Adrenal gland (tissue), 12 donors: ENCODE results near the gene TEDC2. TPM values are rescaled to one million over a fixed set of nuclear protein-coding genes. Genes with fewer than 3 reads are reported as not detected.

Experiments
- DNase-seq, 7 donors: peaks; one replicate each; pipeline ENCODE4 v3.0.0-alpha.2; 2019 to 2020
- H3K27ac ChIP-seq, 5 donors: fragments of 200-600 bp; sonication (generic) in 4 of 5; 1 replicate in 3 of 5; 2 replicates in 2 of 5; pipeline versions ENCODE4 v1.5.1 to v1.8.0; 2016 to 2020; ENCODE audit warnings: mild to moderate bottlenecking in 1 of 5
- H3K27me3 ChIP-seq: fragments of 200-600 bp; 2 replicates; pipeline ENCODE4 v1.8.0; 2021
- H3K36me3 ChIP-seq, 2 donors: fragments of 200-600 bp; replicated peaks in 1 of 2; 1 replicate in 1 of 2; 2 replicates in 1 of 2; pipeline versions ENCODE4 v1.5.1 to v1.8.0; 2018 to 2022
- H3K4me1 ChIP-seq, 2 donors: fragments of 200-600 bp; replicated peaks in 1 of 2; 1 replicate in 1 of 2; 2 replicates in 1 of 2; pipeline versions ENCODE4 v1.5.1 to v1.8.0; 2018 to 2021
- H3K4me3 ChIP-seq, 4 donors: fragments of 200-600 bp; sonication (generic) in 3 of 4; one replicate each; pipeline ENCODE4 v1.5.1; 2016 to 2018
- H3K9me3 ChIP-seq, 3 donors: fragments of 200-600 bp; sonication (generic) in 1 of 3; replicated peaks in 1 of 3; 1 replicate in 2 of 3; 2 replicates in 1 of 3; pipeline versions ENCODE4 v1.5.1 to v1.8.0; 2016 to 2021
- CTCF ChIP-seq, 6 experiments: fragments of 450-650 bp in 4 of 6; fragments of 200-600 bp in 2 of 6; sonication (generic) in 1 of 6; IDR thresholded peaks; 1 replicate in 5 of 6; 2 replicates in 1 of 6; pipeline versions ENCODE4 v1.5.1 to v1.8.0; 2016 to 2021; ENCODE audit warnings: antibody characterized with exemption in 6 of 6, mild to moderate bottlenecking in 2 of 6, moderate library complexity in 1 of 6
- POLR2A ChIP-seq, 2 donors: fragments of 450-650 bp; IDR thresholded peaks; one replicate each; pipeline ENCODE4 v1.6.1; 2017; ENCODE audit warnings: antibody characterized with exemption in 2 of 2, mild to moderate bottlenecking in 2 of 2, moderate library complexity in 1 of 2
- WGBS, 4 donors: extraction: QIAGEN DNeasy Blood & Tissue Kit in 2 of 4; methylation state at CpG; one replicate each; pipeline versions ENCODE4 v1.1.5 to v1.1.7; 2013 to 2017; 5-methylcytosine and 5-hydroxymethylcytosine counted together
- intact Hi-C, 2 donors: fragments of 100-400 bp; cut with DNase I; formaldehyde crosslinking; loops; one replicate each; pipeline versions ENCODE4 v1.14.1 to v1.15.0; 2022 to 2023
- polyA plus RNA-seq, 3 donors: library from polyadenylated mRNA; stranded (reverse); fragments of 200-250 nt in 2 of 3; fragments of 350-450 nt in 1 of 3; fragmentation: Illumina TruSeq in 1 of 3; extraction: RNeasy Lipid Tissue Mini Kit (QIAGEN cat#74804) in 1 of 3; gene quantifications; one replicate each; pipeline ENCODE4 v1.2.3, GENCODE V29; 2013 to 2014
- total RNA-seq, 9 donors: library from RNA; depleted of rRNA in 4 of 9; stranded (reverse); fragments of >200 nt in 4 of 9; fragments of 120-200 nt in 1 of 9; fragmentation: NEBNext Ultra II Directional in 1 of 9; extraction: Animal tissue kit (Norgen Biotek cat#: 25700) in 1 of 9; gene quantifications; one replicate each; pipeline versions ENCODE4 v1.1.0 to v1.2.4, GENCODE V29; 2013 to 2023
- donor health status: healthy with polysubstance abuse.
- donor health status: Bipolar disorder and iron deficiency.
- donor health status: DM: yes; HTN: yes; CAD: no.
- donor health status: DM: no; HTN: no; CAD: no.
- donor health status: DM: no; HTN: no; CAD: no.
- donor health status: DM: yes; HTN: yes; CAD: no.

TEDC2 gene
- total and polyA plus RNA-seq, 12 donors: 0.33 to 8.6 (median 1.6) TPM

- TF ChIP-seq CTCF (IDR thresholded peaks at IDR 0.05): no peak
- TF ChIP-seq POLR2A (IDR thresholded peaks at IDR 0.05): no peak
These were observed 29.7 kb downstream of the TEDC2 start for GRCh38 chr16:2489581-2489980.

GRCh38 chr16:2490190-2491105 is 30.5 kb downstream of the TEDC2 start:
- Histone ChIP-seq H3K4me3 (no peak overlapping the region), H3K9me3 (no peaks in the 10 kb centered on the region), H3K4me1 (no peaks in the 10 kb centered on the region), H3K27me3 (no peaks in the 10 kb centered on the region), H3K36me3 (no peaks in the 10 kb centered on the region), H3K27ac (no peak overlapping the region)
- no peak for DNase-seq
- 82 to 93% (median 91%) methylated on average over 21 to 23 of the region's 23 CpGs for WGBS, 4 donors
- intact Hi-C loops: loop anchor here (10.0 kb wide), 2 partner anchors 156 to 196 kb away; no protein-coding TSS in a partner anchor
- TF ChIP-seq POLR2A (IDR thresholded peaks at IDR 0.05) (no peak), CTCF (IDR thresholded peaks at IDR 0.05) (no peak)

More at GRCh38 chr16:2489581-2489980, 29.7 kb downstream of the TEDC2 start:
- no peak overlapping the region for H3K27ac ChIP-seq
- no peaks in the 10 kb centered on the region for H3K9me3 ChIP-seq
- intact Hi-C loops: no loop called here
- no peak for DNase-seq
- 91 to 97% (median 94%) methylated on average over 11 to 16 of the region's 16 CpGs for WGBS, 4 donors
- H3K4me1 ChIP-seq: no peaks in the 10 kb centered on the region
- no peak overlapping the region for H3K4me3 ChIP-seq
- no peaks in the 10 kb centered on the region for H3K27me3 ChIP-seq
- no peaks in the 10 kb centered on the region for H3K36me3 ChIP-seq

GRCh38 chr16:2492292-2492691 is 32.4 kb downstream of the TEDC2 start:
- DNase-seq: no peak
- TF ChIP-seq POLR2A (IDR thresholded peaks at IDR 0.05): no peak
- no peak for TF ChIP-seq CTCF (IDR thresholded peaks at IDR 0.05)
- Histone ChIP-seq H3K4me3 (no peak overlapping the region), H3K27ac (no peak overlapping the region), H3K27me3 (no peaks in the 10 kb centered on the region), H3K36me3 (peaks cover 0 to 9% of the 10 kb centered on the region in 2 donors), H3K9me3 (no peaks in the 10 kb centered on the region), H3K4me1 (peaks cover 0 to 4% of the 10 kb centered on the region in 2 donors)
- 82 to 93% (median 90%) methylated on average over 10 to 13 of the region's 13 CpGs for WGBS, 4 donors
- intact Hi-C loops: loop anchor here (10.0 kb wide), 2 partner anchors 157 to 197 kb away; no protein-coding TSS in a partner anchor

- 86 to 93% (median 89%) methylated on average over 5 to 6 of the region's 6 CpGs for WGBS, 4 donors
- intact Hi-C loops: loop anchor here (10.0 kb wide), 2 partner anchors 159 to 199 kb away; no protein-coding TSS in a partner anchor
- Histone ChIP-seq H3K27ac (no peak overlapping the region), H3K36me3 (peaks cover 0 to 9% of the 10 kb centered on the region in 2 donors), H3K4me3 (no peak overlapping the region), H3K4me1 (peaks cover 0 to 15% of the 10 kb centered on the region in 2 donors), H3K9me3 (no peaks in the 10 kb centered on the region), H3K27me3 (no peaks in the 10 kb centered on the region)
- DNase-seq: no peak
- TF ChIP-seq CTCF (IDR thresholded peaks at IDR 0.05) (no peak), POLR2A (IDR thresholded peaks at IDR 0.05) (no peak)
These were observed 33.7 kb downstream of the TEDC2 start for GRCh38 chr16:2493605-2494004.
